Measurements from ENCODE around the gene GRAMD4.
"Not testable (repeated sequence)": the region's sequence is repeated elsewhere in the genome, so short reads cannot be mapped to it uniquely, and the experiment has no call there.

The GRAMD4 gene

GRCh38 chr22:46621243-46621930 lies 1.2 kb downstream of the GRAMD4 start:
- DNase-seq = not testable (repeated sequence)

- DNase-seq = no peak
Observed at GRCh38 chr22:46622081-46622521, 1.9 kb downstream of the GRAMD4 start.

DNA sequence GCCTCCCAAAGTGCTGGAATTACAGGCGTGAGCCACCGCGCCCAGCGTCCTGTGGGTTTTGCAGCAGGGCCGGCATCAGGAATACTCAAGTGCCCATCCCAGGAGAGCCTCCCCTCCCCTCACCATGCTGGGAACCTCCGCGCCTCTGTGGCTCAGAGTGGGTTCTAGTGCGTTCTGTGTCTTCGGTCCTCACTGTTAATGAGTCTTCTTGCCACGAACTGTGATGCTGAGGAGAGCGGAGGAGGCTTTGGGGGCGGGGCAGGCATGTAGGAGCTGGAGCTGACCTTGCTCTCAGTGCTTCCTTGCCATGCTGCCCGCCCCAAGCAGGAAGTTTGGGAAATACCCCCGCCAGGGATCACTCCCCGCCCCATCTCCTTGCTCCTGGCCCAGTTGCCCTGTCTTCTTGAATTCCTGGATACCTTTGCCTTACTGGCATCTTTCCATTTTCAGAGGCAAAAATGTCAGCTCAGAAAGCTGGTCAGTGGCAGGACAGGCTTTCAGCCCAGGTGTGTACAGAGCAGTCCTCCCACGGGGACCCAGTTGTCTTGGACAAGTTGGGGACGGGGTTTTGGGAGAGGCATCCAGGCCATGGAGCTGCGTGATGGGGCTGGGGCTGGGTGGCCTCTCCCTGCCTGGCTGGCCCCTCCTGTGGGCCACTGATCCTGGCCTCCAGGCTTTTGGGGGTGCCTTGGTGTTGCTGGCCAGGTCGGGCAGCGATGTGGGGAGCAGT lies 5.1 kb downstream of the GRAMD4 start:
- DNase-seq = no peak

DNA sequence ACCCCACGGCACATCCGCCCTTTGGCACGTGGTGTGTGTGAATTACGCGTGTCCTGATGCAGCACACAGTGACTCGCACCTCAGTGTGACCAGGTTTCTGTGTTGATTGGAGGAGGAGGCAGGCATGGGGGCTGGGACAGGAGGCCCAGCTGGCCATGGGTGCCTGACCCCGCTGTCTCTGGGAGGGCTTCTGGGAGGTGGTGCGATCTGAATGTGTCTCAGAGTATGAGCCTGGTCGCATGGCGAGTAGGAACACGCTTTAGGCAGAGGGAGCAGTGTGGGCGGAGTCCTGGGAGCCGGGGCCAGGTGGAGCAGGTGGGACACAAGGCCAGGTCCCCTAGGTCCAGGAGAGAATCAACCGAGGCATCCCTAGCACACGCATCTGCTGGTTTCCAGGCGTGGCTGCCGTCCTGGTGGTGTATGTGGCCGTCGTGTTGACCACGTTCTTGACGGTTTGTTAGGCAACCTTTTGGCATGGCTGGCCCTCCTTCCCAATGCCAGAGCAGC lies 5.7 kb downstream of the GRAMD4 start:
- DNase-seq = no peak

DNA sequence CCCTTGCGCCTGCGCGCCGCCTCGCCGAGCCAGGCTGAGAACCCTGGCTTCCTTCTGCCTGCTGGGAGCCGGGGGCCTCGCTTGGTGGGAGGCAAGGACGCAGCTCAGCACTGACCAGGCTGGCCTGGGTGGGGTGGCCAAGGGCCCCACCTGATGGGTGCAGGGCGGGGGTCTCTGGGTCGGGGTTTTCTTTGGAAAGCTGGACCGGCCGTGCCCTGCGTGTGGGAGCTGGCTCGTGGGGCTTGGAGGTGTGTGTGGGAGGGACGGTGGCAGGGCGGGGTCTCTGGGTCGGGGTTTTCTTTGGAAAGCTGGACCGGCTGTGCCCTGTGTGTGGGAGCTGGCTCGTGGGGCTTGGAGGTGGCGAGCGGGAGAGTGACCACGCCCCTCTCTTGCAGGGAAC lies 6.2 kb downstream of the GRAMD4 start:
- no peak for DNase-seq

GRCh38 chr22:46626911-46627805 lies 7.0 kb downstream of the GRAMD4 start:
- DNase-seq = no peak

DNA sequence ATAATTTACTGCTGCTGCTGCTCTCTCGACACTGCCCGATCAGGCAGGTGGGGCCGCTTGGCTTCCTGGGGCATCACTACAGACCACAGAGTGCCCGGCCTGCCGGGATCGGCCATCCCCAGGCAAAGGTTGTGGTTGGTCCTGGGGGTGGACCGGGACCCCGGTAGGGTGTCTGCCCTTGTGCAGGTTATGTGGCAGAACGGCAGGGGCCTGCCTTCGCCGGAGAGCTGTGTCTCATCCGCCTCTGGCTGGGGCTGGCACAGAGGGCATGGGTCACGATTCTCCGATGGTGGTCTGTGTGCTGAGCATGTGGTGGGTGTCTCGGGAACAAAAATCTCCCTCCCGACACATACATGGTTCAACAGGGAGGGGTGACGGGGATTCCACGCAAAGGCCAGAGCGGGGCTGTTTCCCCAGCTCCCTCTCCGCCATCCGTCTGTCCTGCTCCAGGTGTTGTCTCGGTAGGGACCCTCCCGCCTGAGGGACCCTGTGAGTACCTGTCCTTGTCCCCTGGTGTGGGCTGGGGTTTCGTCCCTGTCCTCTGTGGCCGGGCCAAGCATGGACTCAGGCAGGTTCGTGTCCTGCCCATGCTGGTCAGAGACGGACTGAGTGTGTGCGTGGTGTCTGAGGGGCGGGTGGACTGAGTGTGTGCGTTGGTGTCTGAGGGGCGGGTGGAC lies 7.8 kb downstream of the GRAMD4 start:
- no peak for DNase-seq

DNA sequence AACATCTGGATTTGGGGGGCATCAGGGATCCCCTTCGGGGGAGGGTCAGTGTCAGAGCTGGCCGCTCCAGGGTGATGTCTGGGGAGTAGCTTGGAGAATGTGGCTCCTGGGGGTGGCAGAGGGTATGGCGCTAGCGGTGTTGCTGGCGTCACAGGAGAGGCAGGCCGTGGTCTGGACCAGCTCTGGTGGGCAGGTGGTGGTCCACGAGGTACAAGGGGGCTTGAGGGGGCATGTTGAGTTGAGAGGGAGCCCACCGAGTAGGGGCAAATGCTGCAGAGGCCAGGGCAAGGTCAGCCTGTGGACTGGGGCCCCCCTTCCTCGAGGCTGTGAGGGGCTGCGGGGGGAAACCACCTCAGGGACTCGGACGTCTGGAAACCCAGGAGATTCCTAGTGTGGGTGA lies 8.6 kb downstream of the GRAMD4 start:
- DNase-seq = no peak

GRCh38 chr22:46629291-46629690 lies 9.1 kb downstream of the GRAMD4 start:
- DNase-seq = no peak

- DNase-seq = no peak
Observed at GRCh38 chr22:46631113-46631512, 10.9 kb downstream of the GRAMD4 start.

GRCh38 chr22:46632646-46633249 lies 12.6 kb downstream of the GRAMD4 start:
- DNase-seq = no peak

DNA sequence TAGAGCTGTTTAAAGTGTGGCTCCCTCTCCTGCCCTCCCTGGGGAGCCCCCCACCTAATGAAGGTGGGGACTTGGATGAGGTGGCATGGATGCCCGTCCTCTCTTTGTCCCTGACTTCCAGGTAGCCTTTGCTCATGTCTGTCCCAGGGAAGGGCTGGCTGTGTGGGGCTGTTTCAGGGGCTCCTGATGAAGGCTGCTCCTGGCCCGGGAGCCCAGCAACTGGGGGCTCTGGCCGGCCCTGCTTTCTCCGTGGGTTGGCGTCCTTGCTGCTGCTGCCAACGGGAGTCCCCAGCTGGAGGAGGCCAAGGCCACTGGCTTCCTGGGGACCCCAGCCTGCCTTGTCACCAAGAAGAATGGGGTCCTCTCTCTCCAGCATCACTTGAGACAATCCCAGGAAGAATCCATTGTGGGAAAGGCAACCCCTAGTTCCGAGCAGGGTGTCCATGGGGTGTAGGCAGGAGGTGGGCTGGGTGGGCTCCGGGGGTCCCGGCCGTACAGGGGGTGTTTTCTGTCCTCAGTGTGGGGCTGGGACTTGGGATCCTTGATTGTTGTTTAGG lies 13.2 kb downstream of the GRAMD4 start:
- DNase-seq = no peak

DNA sequence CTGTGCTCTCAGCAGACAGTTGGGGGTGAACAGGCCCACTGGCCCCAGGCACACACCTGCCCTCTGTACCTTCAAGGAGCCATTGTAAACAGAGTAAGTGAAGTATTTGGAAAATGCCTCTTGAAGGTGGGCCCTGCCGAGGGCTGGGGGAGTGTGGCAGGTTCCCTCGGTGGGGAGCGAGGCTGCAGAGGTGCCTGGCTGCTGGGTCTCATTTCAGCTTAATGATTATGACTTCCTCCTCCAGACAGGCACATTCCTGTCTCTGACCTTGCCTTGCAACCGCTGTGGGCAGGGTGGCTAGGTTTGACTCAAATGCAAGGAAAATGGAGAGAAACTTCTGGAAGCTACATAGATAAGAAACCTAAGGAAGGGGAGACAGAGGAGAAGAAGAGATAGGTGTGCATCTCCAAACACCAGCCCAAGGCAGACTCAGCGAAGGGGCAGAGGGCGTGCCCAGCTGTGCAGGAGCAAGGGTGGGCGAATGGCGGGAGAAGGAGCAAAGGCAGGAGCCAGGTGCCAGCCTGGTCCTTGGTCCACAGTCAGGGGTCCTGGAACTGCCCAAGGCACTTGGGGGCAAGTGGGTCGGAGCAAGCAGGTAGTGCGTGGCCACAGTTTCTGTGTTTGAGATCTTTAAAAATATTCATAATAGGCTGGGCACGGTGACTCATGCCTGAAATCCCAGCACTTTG lies 14.0 kb downstream of the GRAMD4 start:
- DNase-seq = no peak

GRCh38 chr22:46634973-46635685 lies 14.9 kb downstream of the GRAMD4 start:
- not testable (repeated sequence) for DNase-seq

DNA sequence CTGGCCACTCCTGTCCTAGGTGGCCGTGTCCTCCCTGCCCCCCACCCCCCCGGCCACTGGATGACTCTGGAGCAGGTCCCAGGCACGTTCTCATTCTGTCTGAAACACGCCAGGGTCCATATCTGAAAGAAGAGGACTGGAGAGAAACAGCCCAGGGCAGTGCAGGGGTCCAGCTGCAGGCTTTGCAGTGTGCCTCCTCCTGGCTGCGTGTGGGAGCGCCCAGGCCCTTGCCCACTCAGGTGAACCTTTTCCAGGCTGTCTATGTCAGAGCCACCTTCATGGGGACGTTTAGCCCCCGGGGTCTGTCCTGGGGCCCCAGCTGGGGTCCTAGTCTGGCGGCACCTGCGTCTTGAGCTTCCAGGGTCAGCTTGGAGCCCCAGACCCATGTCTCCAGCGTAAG lies 15.6 kb downstream of the GRAMD4 start:
- DNase-seq = no peak

DNA sequence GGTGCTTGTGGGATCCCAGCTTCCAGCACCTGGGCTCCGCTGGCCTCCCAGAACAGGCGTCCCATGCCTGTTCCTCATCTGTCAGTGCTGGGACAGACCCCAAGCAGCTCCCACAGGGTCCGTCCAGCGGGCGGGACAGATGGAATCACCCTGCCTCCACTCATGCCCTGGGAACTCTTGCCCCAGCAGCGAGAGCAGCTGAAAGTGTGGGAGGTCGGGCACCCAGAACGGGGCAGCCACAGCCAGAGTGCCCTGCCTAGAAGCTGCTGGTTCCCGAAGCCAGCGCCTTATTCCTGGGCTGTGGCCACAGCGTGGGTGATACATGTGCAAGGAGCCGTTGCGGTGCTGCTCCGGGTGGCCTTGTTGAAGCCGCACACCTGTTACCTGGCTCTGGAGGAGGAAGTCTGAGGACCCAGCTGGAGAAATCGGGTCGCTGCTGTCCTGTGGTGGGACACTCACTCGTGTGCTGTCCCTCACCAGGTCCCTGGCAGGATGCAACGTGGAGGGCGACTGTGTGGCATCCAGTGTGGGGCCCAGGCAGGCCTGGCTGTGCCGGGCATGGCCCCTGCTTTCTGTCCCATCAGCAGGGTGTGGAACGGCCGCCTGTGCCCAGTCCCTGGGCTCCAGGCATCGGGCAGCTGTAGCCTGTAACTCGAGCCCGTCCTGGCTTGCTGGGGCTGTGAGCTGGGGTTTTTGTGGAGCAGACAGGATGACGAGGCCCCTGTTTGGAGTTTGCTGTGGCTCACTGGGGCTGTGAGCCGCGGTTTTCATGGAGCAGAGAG lies 16.2 kb downstream of the GRAMD4 start:
- DNase-seq = no peak

GRCh38 chr22:46637711-46638600 lies 17.8 kb downstream of the GRAMD4 start:
- no peak for DNase-seq

DNA sequence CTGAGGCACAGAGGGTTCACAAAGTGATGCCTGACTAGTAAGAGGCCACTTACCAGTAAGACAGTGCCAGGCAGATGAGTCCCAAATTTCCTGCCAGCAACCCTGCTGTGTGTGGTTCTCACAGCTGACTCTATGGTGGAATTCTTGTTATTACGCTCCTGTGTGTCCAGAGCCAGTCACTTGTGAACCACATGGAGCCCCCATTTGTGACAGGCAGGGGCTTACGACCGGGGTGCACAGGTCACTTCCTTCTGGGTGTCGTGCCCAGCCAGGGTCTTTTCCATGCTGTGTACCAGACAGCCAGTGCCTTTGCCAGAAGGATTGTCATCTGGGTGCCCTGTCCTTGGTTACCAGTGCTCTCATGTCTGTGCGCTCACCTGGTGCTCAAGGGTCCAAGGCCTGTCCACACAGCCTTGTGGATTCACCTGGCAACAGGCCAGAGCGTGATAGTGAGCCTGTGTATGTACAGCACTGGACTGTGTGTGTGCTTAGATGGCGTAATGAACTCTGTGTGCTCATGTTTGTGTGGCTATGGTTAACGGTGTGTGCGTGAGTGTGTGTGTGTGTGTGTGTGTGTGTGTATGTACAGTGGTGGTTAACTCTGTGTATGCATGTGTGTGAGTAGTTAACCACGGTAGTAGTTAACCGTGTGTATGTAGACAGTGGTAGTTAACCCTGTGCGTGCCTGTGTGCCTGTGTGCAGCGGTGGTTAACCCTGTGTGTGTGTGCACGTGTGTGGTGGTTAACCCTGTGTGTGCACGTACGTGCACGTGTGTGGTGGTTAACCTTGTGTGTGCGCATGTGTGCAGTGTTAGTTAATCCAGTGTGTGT lies 18.6 kb downstream of the GRAMD4 start:
- no peak for DNase-seq

All from activated CD4-positive, alpha-beta T cell treated with anti-CD3 and anti-CD28 coated beads, Interleukin-2, amount 50 U/mL, for 4 hours (primary cell).